ENCODE data around the gene TRABD2B. TPM values are rescaled to one million over a fixed set of nuclear protein-coding genes. Genes with fewer than 3 reads are reported as not detected.

The TRABD2B gene
- total and polyA plus RNA-seq, 2 of the 13 experiments (the other 11 are each of a cell fraction or from before 2014, with no cell fraction given), result 0.04 TPM; not detected in 1

DNA sequence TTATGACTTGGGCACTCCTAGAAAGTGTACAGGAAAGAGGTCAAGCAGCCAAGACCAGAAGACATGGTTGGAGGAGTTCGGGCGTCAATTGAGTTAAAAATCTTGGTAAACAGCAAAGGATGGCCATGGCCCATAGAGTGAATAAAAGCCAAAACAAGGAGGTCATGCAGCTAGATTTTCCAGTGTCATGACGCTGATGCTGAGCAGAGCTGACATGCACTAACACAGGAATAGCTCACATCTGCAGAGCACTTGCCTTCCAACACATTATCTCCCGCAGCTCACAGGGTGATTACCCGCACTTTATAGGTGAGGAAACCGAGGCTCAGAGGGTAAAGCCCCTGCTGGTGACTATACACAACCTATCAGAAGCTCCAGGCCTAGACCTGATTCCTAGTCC is 49.7 kb downstream of the TRABD2B start:
- peaks cover 22% of the 10 kb centered on the region for H3K4me1 ChIP-seq (ENCODE audit: insufficient read depth, low read length)
- BruUV-seq (replicated peaks), result no TSS peak
- no peak overlapping the region for H3K9ac ChIP-seq (ENCODE audit: insufficient read depth, low read depth, low read length)
- ChIA-PET POLR2A (no interaction called here), CTCF (ENCODE audit: low intra/inter-chr PET ratio, low total read pairs) (interaction anchor here (1.6 kb wide), 1 partner anchor 114 kb away, joined by 5 read pairs; no protein-coding TSS in a partner anchor)
- DNase-seq (ENCODE audit: low spot score), result no peak
- H3K4me2 ChIP-seq (ENCODE audit: low read depth, low read length), result no peak overlapping the region
- no peak overlapping the region for H3K27ac ChIP-seq (ENCODE audit: extremely low read length, insufficient read depth, low read length)
- H3K79me2 ChIP-seq (ENCODE audit: insufficient read depth, low read length), result no peaks in the 10 kb centered on the region
- FAIRE-seq, result no peak
- no peak for ATAC-seq
- intact Hi-C loops (cut with micrococcal nuclease; ENCODE audit: unreplicated experiment), result no loop called here
- in situ Hi-C loops (cut with HindIII; ENCODE audit: extremely low pct_ligation_motif_present, low pct_unique_long_range_greater_than_20kb), result no loop called here
- no peak overlapping the region for H2AFZ ChIP-seq (ENCODE audit: low read length)
- H3K27me3 ChIP-seq (ENCODE audit: control insufficient read depth in 1 of 2, insufficient read depth in 2 of 2, low read length in 2 of 2), result peaks cover 3 to 11% of the 10 kb centered on the region in 2 experiments; a peak in 4 of 5 replicates
- H3K9me3 ChIP-seq (ENCODE audit: low read length), result no peaks in the 10 kb centered on the region
- no peak overlapping the region for H3K4me3 ChIP-seq (replicated peaks in 1 of 3; ENCODE audit: insufficient read depth in 1 of 3, low read depth in 2 of 3, low read length in 3 of 3)
- no peaks in the 10 kb centered on the region for H4K20me1 ChIP-seq (ENCODE audit: insufficient read depth, low read length)
- 69% methylated on average over 6 of the region's 6 CpGs for WGBS (ENCODE audit: low lambda C conversion rate)
- H3K36me3 ChIP-seq (replicated peaks in 1 of 2; ENCODE audit: control insufficient read depth in 1 of 2, insufficient read depth in 2 of 2, low read length in 2 of 2), result no peaks in the 10 kb centered on the region
- TF ChIP-seq ZNF552 (CRISPR knock-in tag; IDR thresholded peaks at IDR 0.05; ENCODE audit: borderline replicate concordance) (no peak), MBD4 (IDR thresholded peaks at IDR 0.05; ENCODE audit: borderline replicate concordance, low read length) (no peak), CENPT (CRISPR knock-in tag; IDR thresholded peaks at IDR 0.05; ENCODE audit: low read depth) (no peak), CBX1 (IDR thresholded peaks at IDR 0.05; ENCODE audit: low read depth) (no peak), TAF15 (IDR thresholded peaks at IDR 0.05; ENCODE audit: low read depth, low read length, poor library complexity, severe bottlenecking) (no peak), ZNF33B (CRISPR knock-in tag; IDR thresholded peaks at IDR 0.05) (no peak), ZSCAN20 (CRISPR knock-in tag; IDR thresholded peaks at IDR 0.05; ENCODE audit: borderline replicate concordance) (no peak), ZNF878 (CRISPR knock-in tag; IDR thresholded peaks at IDR 0.05) (no peak), HMG20B (CRISPR knock-in tag; conservative IDR thresholded peaks at IDR 0.05) (no peak), KDM2A (CRISPR knock-in tag; IDR thresholded peaks at IDR 0.05; ENCODE audit: borderline replicate concordance, low read depth) (no peak), KDM3A (CRISPR knock-in tag; IDR thresholded peaks at IDR 0.05; ENCODE audit: low read depth) (no peak), SRY (CRISPR knock-in tag; IDR thresholded peaks at IDR 0.05) (no peak), AKAP8 (CRISPR knock-in tag; IDR thresholded peaks at IDR 0.05) (no peak), ZNF563 (CRISPR knock-in tag; IDR thresholded peaks at IDR 0.05) (no peak), HMGXB3 (CRISPR knock-in tag; IDR thresholded peaks at IDR 0.05; ENCODE audit: borderline replicate concordance) (no peak), SATB2 (CRISPR knock-in tag; IDR thresholded peaks at IDR 0.05) (no peak), ZFP82 (CRISPR knock-in tag; IDR thresholded peaks at IDR 0.05; ENCODE audit: borderline replicate concordance) (no peak), MEF2D (CRISPR knock-in tag; IDR thresholded peaks at IDR 0.05) (no peak), MYC (CRISPR knock-in tag; IDR thresholded peaks at IDR 0.05; ENCODE audit: borderline replicate concordance) (no peak), WIZ (CRISPR knock-in tag; IDR thresholded peaks at IDR 0.05) (no peak)
